ENCODE measurements around the gene SPINK7. TPM values are rescaled to one million over a fixed set of nuclear protein-coding genes. Genes with fewer than 3 reads are reported as not detected.

SPINK7 gene
- polyA plus RNA-seq, 1 donor (not counting 4 experiments of a cell fraction or from before 2014, with no cell fraction given), result 0.87 TPM

GRCh38 chr5:148336704-148337435, 24.6 kb downstream of the SPINK7 start:
- dilution Hi-C loops (cut with MboI; ENCODE audit: extremely low pct_ligation_motif_present, low sequenced_read_pairs), result no loop called here
- H3K79me2 ChIP-seq (ENCODE audit: control insufficient read depth, insufficient read depth, low read length), result no peaks in the 10 kb centered on the region
- H3K36me3 ChIP-seq (ENCODE audit: control insufficient read depth in 2 of 2, extremely low read depth in 1 of 2, insufficient read depth in 2 of 2, low read length in 2 of 2), result no peaks in the 10 kb centered on the region
- H4K20me1 ChIP-seq (ENCODE audit: control insufficient read depth, extremely low read depth, insufficient read depth, low read length), result no peaks in the 10 kb centered on the region
- peak; percentile 51 for FAIRE-seq
- peaks cover 4% of the 10 kb centered on the region for H3K4me1 ChIP-seq (ENCODE audit: control insufficient read depth, extremely low read depth, insufficient read depth, low read length)
- no peaks in the 10 kb centered on the region for H3K27me3 ChIP-seq (ENCODE audit: control insufficient read depth, extremely low read depth, insufficient read depth, low read length)
- H3K9me1 ChIP-seq (ENCODE audit: control insufficient read depth, extremely low read depth, insufficient read depth, low read length), result no peaks in the 10 kb centered on the region
- H3K4me2 ChIP-seq (ENCODE audit: control insufficient read depth, extremely low read depth, insufficient read depth, low read depth, low read length), result peak overlapping the region; percentile 11
- no peak overlapping the region for H2AFZ ChIP-seq (ENCODE audit: control insufficient read depth, low read length)
- H3K9me3 ChIP-seq (ENCODE audit: control insufficient read depth, low read depth, low read length), result no peaks in the 10 kb centered on the region
- no peak overlapping the region for H3K9ac ChIP-seq (ENCODE audit: control insufficient read depth, extremely low read depth, insufficient read depth, low read length)
- no peak overlapping the region for H3K4me3 ChIP-seq (ENCODE audit: control insufficient read depth in 2 of 3, extremely low read depth in 1 of 3, insufficient read depth in 2 of 3, low read depth in 1 of 3, low read length in 3 of 3)
- TF ChIP-seq EZH2 (IDR thresholded peaks at IDR 0.05; ENCODE audit: low read length), result no peak
- TF ChIP-seq, protein P1, sequence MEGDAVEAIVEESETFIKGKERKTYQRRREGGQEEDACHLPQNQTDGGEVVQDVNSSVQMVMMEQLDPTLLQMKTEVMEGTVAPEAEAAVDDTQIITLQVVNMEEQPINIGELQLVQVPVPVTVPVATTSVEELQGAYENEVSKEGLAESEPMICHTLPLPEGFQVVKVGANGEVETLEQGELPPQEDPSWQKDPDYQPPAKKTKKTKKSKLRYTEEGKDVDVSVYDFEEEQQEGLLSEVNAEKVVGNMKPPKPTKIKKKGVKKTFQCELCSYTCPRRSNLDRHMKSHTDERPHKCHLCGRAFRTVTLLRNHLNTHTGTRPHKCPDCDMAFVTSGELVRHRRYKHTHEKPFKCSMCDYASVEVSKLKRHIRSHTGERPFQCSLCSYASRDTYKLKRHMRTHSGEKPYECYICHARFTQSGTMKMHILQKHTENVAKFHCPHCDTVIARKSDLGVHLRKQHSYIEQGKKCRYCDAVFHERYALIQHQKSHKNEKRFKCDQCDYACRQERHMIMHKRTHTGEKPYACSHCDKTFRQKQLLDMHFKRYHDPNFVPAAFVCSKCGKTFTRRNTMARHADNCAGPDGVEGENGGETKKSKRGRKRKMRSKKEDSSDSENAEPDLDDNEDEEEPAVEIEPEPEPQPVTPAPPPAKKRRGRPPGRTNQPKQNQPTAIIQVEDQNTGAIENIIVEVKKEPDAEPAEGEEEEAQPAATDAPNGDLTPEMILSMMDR (optimal IDR thresholded peaks at IDR 0.05 in 1 of 3, IDR thresholded peaks at IDR 0.05 in 1 of 3, conservative IDR thresholded peaks at IDR 0.05 in 1 of 3; ENCODE audit: extremely low read depth in 1 of 3, insufficient read depth in 2 of 3, low read length in 3 of 3), result no peak
- DNase-seq (ENCODE audit: low read depth, low spot score), result no peak
- no peak overlapping the region for H3K27ac ChIP-seq (ENCODE audit: control insufficient read depth, insufficient read depth, low read length)

GRCh38 chr5:148342371-148343045, 30.3 kb downstream of the SPINK7 start:
- no peaks in the 10 kb centered on the region for H3K36me3 ChIP-seq (ENCODE audit: control insufficient read depth in 2 of 2, extremely low read depth in 1 of 2, insufficient read depth in 2 of 2, low read length in 2 of 2)
- H3K79me2 ChIP-seq (ENCODE audit: control insufficient read depth, insufficient read depth, low read length), result no peaks in the 10 kb centered on the region
- H3K4me3 ChIP-seq (ENCODE audit: control insufficient read depth in 2 of 3, extremely low read depth in 1 of 3, insufficient read depth in 2 of 3, low read depth in 1 of 3, low read length in 3 of 3), result no peak overlapping the region
- H4K20me1 ChIP-seq (ENCODE audit: control insufficient read depth, extremely low read depth, insufficient read depth, low read length), result no peaks in the 10 kb centered on the region
- DNase-seq (ENCODE audit: low read depth, low spot score) (no peak), FAIRE-seq (no peak)
- H2AFZ ChIP-seq (ENCODE audit: control insufficient read depth, low read length), result no peak overlapping the region
- dilution Hi-C loops (cut with MboI; ENCODE audit: extremely low pct_ligation_motif_present, low sequenced_read_pairs), result no loop called here
- no peaks in the 10 kb centered on the region for H3K27me3 ChIP-seq (ENCODE audit: control insufficient read depth, extremely low read depth, insufficient read depth, low read length)
- H3K27ac ChIP-seq (ENCODE audit: control insufficient read depth, insufficient read depth, low read length), result peak overlapping the region; percentile 43
- no peaks in the 10 kb centered on the region for H3K9me3 ChIP-seq (ENCODE audit: control insufficient read depth, low read depth, low read length)
- H3K9me1 ChIP-seq (ENCODE audit: control insufficient read depth, extremely low read depth, insufficient read depth, low read length), result no peaks in the 10 kb centered on the region
- TF ChIP-seq EZH2 (IDR thresholded peaks at IDR 0.05; ENCODE audit: low read length), result no peak
- H3K4me1 ChIP-seq (ENCODE audit: control insufficient read depth, extremely low read depth, insufficient read depth, low read length), result peaks cover 12% of the 10 kb centered on the region
- peak overlapping the region; percentile 50 for H3K4me2 ChIP-seq (ENCODE audit: control insufficient read depth, extremely low read depth, insufficient read depth, low read depth, low read length)
- no peak overlapping the region for H3K9ac ChIP-seq (ENCODE audit: control insufficient read depth, extremely low read depth, insufficient read depth, low read length)
